HG03432 (cell line): ENCODE data around the gene IFNA10.
A peak's percentile ranks its signal among the peaks of the same experiment; 100 is the strongest.
"Not testable (repeated sequence)": the region's sequence is repeated elsewhere in the genome, so short reads cannot be mapped to it uniquely, and the experiment has no call there.

Source experiments
- ATAC-seq: cut with Tn5 transposase; IDR thresholded peaks from one replicate; pipeline ENCODE4 v1.9.1; 2021; ENCODE audit warnings: mild to moderate bottlenecking, moderate library complexity; ENCODE audit not compliant: unreplicated experiment

Gene IFNA10

GRCh38 chr9:21194867-21195776 lies 11.8 kb downstream of the IFNA10 start:
- peak; percentile 96 for ATAC-seq

GRCh38 chr9:21187487-21187886 lies 19.5 kb downstream of the IFNA10 start, which contains the start of gene IFNA4:
IFNA4 (minus strand) TSS chr9:21187587; CDS start chr9:21187531, 56 bp downstream.
- ATAC-seq: not testable (repeated sequence)

DNA sequence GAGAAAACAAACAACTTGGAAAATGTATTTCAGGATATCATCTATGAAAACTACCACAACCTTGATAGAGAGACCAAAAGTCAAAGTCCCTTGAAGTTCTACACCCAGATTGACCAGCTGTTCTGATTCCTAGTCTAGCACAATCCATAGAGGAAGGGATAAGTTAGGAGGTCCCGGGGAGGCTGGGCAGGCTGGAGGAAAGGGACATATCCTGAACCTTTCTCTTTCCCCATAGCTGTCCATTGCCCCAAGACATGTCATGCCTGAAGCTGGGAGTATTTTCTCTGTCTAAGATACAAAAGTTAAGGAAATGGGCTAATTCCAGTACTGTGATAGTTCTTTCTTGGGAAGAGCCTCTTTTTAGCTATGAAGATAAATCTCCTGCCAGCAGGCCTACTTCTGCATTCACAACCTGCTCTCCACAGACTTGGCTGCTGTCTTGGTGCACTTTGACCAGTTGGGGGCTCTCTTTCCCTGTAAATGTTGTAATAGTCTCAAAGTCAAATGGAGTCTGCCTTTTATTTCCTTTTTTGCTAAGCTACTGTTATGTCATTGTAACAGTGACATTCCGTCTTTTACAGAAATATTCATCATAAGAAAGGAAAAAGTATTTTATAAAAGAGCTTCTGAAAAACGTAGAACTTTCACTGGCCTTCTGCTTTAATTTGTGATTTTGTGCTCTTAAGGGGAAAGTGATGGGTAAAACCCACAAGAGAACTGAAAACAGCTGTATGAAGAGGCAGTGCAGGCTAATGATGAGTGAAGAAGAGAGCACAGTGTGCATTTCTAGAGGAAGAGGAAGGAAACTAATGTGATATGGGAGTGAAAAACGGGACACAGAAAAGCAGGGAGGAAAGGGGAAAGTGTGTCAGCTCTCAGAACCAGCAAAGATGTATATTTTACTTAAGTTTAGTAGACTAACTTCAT lies 23.9 kb downstream of the IFNA10 start:
- ATAC-seq: peak; percentile 97

GRCh38 chr9:21174671-21175070 lies 32.3 kb downstream of the IFNA10 start:
- no peak for ATAC-seq

- ATAC-seq: no peak
These were observed 34.8 kb downstream of the IFNA10 start for GRCh38 chr9:21172156-21172555.

GRCh38 chr9:21171351-21171750 lies 35.6 kb downstream of the IFNA10 start:
- ATAC-seq: no peak

DNA sequence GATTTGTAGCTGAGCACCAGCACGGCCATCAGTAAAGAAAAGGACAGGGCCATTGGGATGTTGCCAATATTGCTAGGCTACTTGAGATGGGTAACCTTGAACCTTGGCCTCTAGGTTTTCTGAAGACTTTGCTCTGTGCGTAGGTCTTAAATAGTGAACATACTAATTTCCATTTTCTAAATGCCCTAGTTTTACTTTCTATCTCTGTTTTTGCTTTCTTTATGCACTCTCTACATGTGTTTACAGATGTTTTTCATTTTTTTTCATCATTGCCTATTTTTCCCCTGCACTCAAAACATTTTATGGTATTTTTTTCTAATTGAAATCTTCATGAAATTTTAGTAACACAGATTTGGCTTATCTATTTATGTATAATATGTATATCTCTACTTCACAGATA lies 40.4 kb downstream of the IFNA10 start, which contains the start of gene IFNA21:
TSS of gene IFNA21 (minus strand) at position 101 of the 400 bp plus-strand sequence. CDS start at position 53, 48 bp downstream.
- ATAC-seq: not testable (repeated sequence)

DNA sequence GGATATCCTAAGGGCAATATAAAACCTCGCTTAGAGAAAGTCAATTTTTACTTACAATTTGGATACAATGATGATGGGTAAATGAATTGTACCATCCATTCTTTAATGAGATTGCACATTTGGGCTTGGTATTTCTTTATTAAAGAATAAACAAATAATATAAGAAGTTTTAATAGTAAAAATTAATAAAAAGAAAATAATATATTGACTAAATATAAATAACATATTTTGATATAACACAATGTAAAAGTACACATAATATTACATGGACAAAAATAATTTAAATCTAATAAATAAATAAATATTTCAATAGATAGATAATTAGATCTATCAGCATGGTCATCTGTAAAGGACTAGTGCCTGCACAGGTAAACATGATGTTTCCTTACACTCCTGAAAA lies 41.4 kb downstream of the IFNA10 start:
- no peak for ATAC-seq

- peak; percentile 99 for ATAC-seq
These were observed 46.8 kb downstream of the IFNA10 start for GRCh38 chr9:21160178-21160577.
